Activated gamma-delta T cell (primary cell): ENCODE measurements around the gene RPS3.
A peak's percentile ranks its signal among the peaks of the same experiment; 100 is the strongest.
"Not testable (repeated sequence)": the region's sequence is repeated elsewhere in the genome, so short reads cannot be mapped to it uniquely, and the experiment has no call there.

Source experiments
- DNase-seq: peaks from one replicate; lab custom pipeline; 2025; lab: John Stamatoyannopoulos, UW
- total RNA-seq, 2 donors: gene quantifications; one replicate each; lab custom pipeline; 2026; lab: John Stamatoyannopoulos, UW

Gene RPS3
- 902 to 1,192 reads per million in 2 donors for total RNA-seq

GRCh38 chr11:75399344-75400145, at the start of gene RPS3:
Gene RPS3 (plus strand): TSS chr11:75399518. CDS start chr11:75399548, 30 bp downstream.
- DNase-seq: peak; percentile 66

GRCh38 chr11:75349521-75350116, 49.7 kb upstream of the RPS3 start:
- no peak for DNase-seq

GRCh38 chr11:75350122-75350742, 49.1 kb upstream of the RPS3 start:
- DNase-seq: no peak

GRCh38 chr11:75350743-75351540, 48.4 kb upstream of the RPS3 start:
- DNase-seq: no peak

GRCh38 chr11:75351541-75351790, 47.9 kb upstream of the RPS3 start, which contains the start of gene ARRB1:
Gene ARRB1 (minus strand): TSS chr11:75351661. CDS start chr11:75351607, 54 bp downstream.
- DNase-seq: peak; percentile 59

GRCh38 chr11:75351791-75352587, 47.3 kb upstream of the RPS3 start:
- no peak for DNase-seq

- DNase-seq: no peak
These were observed 46.6 kb upstream of the RPS3 start for GRCh38 chr11:75352588-75353206.

GRCh38 chr11:75355051-75355450, 44.3 kb upstream of the RPS3 start:
- no peak for DNase-seq

GRCh38 chr11:75356613-75357012, 42.7 kb upstream of the RPS3 start:
- DNase-seq: no peak

GRCh38 chr11:75362285-75362684, 37.0 kb upstream of the RPS3 start:
- DNase-seq: not testable (repeated sequence)

GRCh38 chr11:75365711-75366181, 33.6 kb upstream of the RPS3 start:
- no peak for DNase-seq

GRCh38 chr11:75366826-75367225, 32.5 kb upstream of the RPS3 start:
- DNase-seq: not testable (repeated sequence)

GRCh38 chr11:75369560-75370255, 29.6 kb upstream of the RPS3 start:
- DNase-seq: no peak

- DNase-seq: no peak
These were observed 27.1 kb upstream of the RPS3 start for GRCh38 chr11:75371949-75372876.

- no peak for DNase-seq
These were observed 26.1 kb upstream of the RPS3 start for GRCh38 chr11:75373201-75373600.

GRCh38 chr11:75374646-75375045, 24.7 kb upstream of the RPS3 start:
- DNase-seq: no peak

- DNase-seq: no peak
These were observed 23.7 kb upstream of the RPS3 start for GRCh38 chr11:75375626-75376025.

- DNase-seq: no peak
These were observed 23.1 kb upstream of the RPS3 start for GRCh38 chr11:75376175-75376574.

- not testable (repeated sequence) for DNase-seq
These were observed 20.5 kb upstream of the RPS3 start for GRCh38 chr11:75378776-75379175.
